Keratinocyte (primary cell): ENCODE measurements around the gene FMO1. TPM values are rescaled to one million over a fixed set of nuclear protein-coding genes. Genes with fewer than 3 reads are reported as not detected.

ENCODE experiments used
- DNase-seq: peaks from one replicate; pipeline ENCODE4 v3.0.0-alpha.2; 2011; ENCODE audit warnings: low read depth, missing footprints, low spot score
- FAIRE-seq: peaks from 2 replicates; lab custom pipeline; 2011; peaks lifted over from hg19 to GRCh38; lab: Jason Lieb, UNC
- H2AFZ ChIP-seq: 2 replicates; pipeline ENCODE4 v1.6.0; 2012; ENCODE audit warnings: low read length, control low read depth, inconsistent platforms; ENCODE audit not compliant: control insufficient read depth
- H3K27ac ChIP-seq: 2 replicates; pipeline ENCODE4 v1.5.1; 2011; ENCODE audit warnings: low read length; ENCODE audit not compliant: control insufficient read depth, insufficient read depth
- H3K27me3 ChIP-seq: 3 replicates; pipeline ENCODE4 v1.6.0; 2011; ENCODE audit warnings: low read length; ENCODE audit not compliant: control insufficient read depth, insufficient read depth; ENCODE audit errors: extremely low read depth
- H3K36me3 ChIP-seq, 2 experiments: 2 replicates in 1 of 2; 3 replicates in 1 of 2; pipeline ENCODE4 v1.5.1; 2011; ENCODE audit warnings: low read length in 2 of 2, mild to moderate bottlenecking in 1 of 2; ENCODE audit not compliant: control insufficient read depth in 2 of 2, insufficient read depth in 2 of 2; ENCODE audit errors: extremely low read depth in 1 of 2
- H3K4me1 ChIP-seq: 3 replicates; pipeline ENCODE4 v1.5.1; 2011; ENCODE audit warnings: low read length; ENCODE audit not compliant: control insufficient read depth, insufficient read depth; ENCODE audit errors: extremely low read depth
- H3K4me2 ChIP-seq: 3 replicates; pipeline ENCODE4 v1.6.0; 2011; ENCODE audit warnings: low read depth, low read length; ENCODE audit not compliant: control insufficient read depth, insufficient read depth; ENCODE audit errors: extremely low read depth
- H3K4me3 ChIP-seq, 3 experiments: fragments of 200-600 bp in 1 of 3; sonication (generic) in 1 of 3; 2 replicates in 2 of 3; 3 replicates in 1 of 3; pipeline ENCODE4 v1.5.1; 2011 to 2016; ENCODE audit warnings: low read length in 3 of 3, mild to moderate bottlenecking in 3 of 3, control low read depth in 2 of 3, inconsistent platforms in 1 of 3, low read depth in 1 of 3, mixed read lengths in 1 of 3, mixed run types in 1 of 3, moderate library complexity in 1 of 3; ENCODE audit not compliant: control insufficient read depth in 2 of 3, insufficient read depth in 2 of 3; ENCODE audit errors: extremely low read depth in 1 of 3
- H3K79me2 ChIP-seq: 2 replicates; pipeline ENCODE4 v1.6.0; 2012; ENCODE audit warnings: low read length; ENCODE audit not compliant: control insufficient read depth, insufficient read depth
- H3K9ac ChIP-seq: 3 replicates; pipeline ENCODE4 v1.6.0; 2011; ENCODE audit warnings: low read length; ENCODE audit not compliant: control insufficient read depth, insufficient read depth; ENCODE audit errors: extremely low read depth
- H3K9me1 ChIP-seq: 3 replicates; pipeline ENCODE4 v1.6.0; 2011; ENCODE audit warnings: low read length; ENCODE audit not compliant: control insufficient read depth, insufficient read depth; ENCODE audit errors: extremely low read depth
- H3K9me3 ChIP-seq: 2 replicates; pipeline ENCODE4 v1.5.1; 2012; ENCODE audit warnings: low read depth, low read length; ENCODE audit not compliant: control insufficient read depth
- H4K20me1 ChIP-seq: 3 replicates; pipeline ENCODE4 v1.6.0; 2011; ENCODE audit warnings: low read length; ENCODE audit not compliant: control insufficient read depth, insufficient read depth; ENCODE audit errors: extremely low read depth
- CTCF ChIP-seq, 3 experiments: IDR thresholded peaks in 1 of 3; conservative IDR thresholded peaks in 1 of 3; optimal IDR thresholded peaks in 1 of 3; 2 replicates in 2 of 3; 3 replicates in 1 of 3; pipeline versions ENCODE3 to v1.5.1; 2011; ENCODE audit warnings: low read length in 3 of 3, mild to moderate bottlenecking in 3 of 3, moderate library complexity in 2 of 3, control low read depth in 1 of 3, inconsistent platforms in 1 of 3; ENCODE audit not compliant: insufficient read depth in 2 of 3; ENCODE audit errors: extremely low read depth in 1 of 3
- EZH2 ChIP-seq: IDR thresholded peaks from one replicate; pipeline ENCODE4 v1.6.1; 2012; ENCODE audit warnings: inconsistent platforms, mild to moderate bottlenecking, low read length, moderate library complexity
- dilution Hi-C: fragments of 300-500 bp; cut with MboI; formaldehyde crosslinking; loops from one replicate; pipeline ENCODE4 v1.7.0; 2020; ENCODE audit warnings: low sequenced_read_pairs; ENCODE audit not compliant: extremely low pct_ligation_motif_present
- polyA plus RNA-seq, 5 experiments: library from polyadenylated mRNA; depleted of rRNA in 3 of 5; stranded (reverse) in 3 of 5; stranded (forward) in 1 of 5; unstranded in 1 of 5; fragments of >200 nt; gene quantifications; 1 replicate in 1 of 5; 2 replicates in 3 of 5; 3 replicates in 1 of 5; pipeline versions ENCODE4 v1.2.1 to v1.2.3, GENCODE V29; 2011 to 2012; ENCODE audit warnings: missing spikeins in 2 of 5, low read depth in 1 of 5, low replicate concordance in 1 of 5

Gene FMO1
- polyA plus RNA-seq, 1 donor (not counting 4 experiments of a cell fraction or from before 2014, with no cell fraction given): 0.07 TPM

- H3K9me3 ChIP-seq: no peaks in the 10 kb centered on the region
- no peaks in the 10 kb centered on the region for H3K79me2 ChIP-seq
- FAIRE-seq (no peak), DNase-seq (no peak)
- no peak overlapping the region for H3K9ac ChIP-seq
- H3K4me1 ChIP-seq: peaks cover 3% of the 10 kb centered on the region
- H3K4me2 ChIP-seq: no peak overlapping the region
- dilution Hi-C loops: no loop called here
- TF ChIP-seq EZH2 (no peak), CTCF (optimal IDR thresholded peaks at IDR 0.05 in 1 of 3, IDR thresholded peaks at IDR 0.05 in 1 of 3, conservative IDR thresholded peaks at IDR 0.05 in 1 of 3; ENCODE audit: extremely low read depth in 1 of 3, insufficient read depth in 2 of 3, low read length in 3 of 3) (no peak)
- H3K36me3 ChIP-seq: no peaks in the 10 kb centered on the region
- H4K20me1 ChIP-seq: no peaks in the 10 kb centered on the region
- H3K27ac ChIP-seq: no peak overlapping the region
- H2AFZ ChIP-seq: no peak overlapping the region
- no peaks in the 10 kb centered on the region for H3K27me3 ChIP-seq
- no peak overlapping the region for H3K4me3 ChIP-seq
- H3K9me1 ChIP-seq: no peaks in the 10 kb centered on the region
Observed at GRCh38 chr1:171212607-171213351, 35.5 kb upstream of the FMO1 start.

GRCh38 chr1:171213559-171214454 lies 34.5 kb upstream of the FMO1 start:
- Histone ChIP-seq H3K4me1 (peaks cover 13% of the 10 kb centered on the region), H3K79me2 (no peaks in the 10 kb centered on the region), H3K36me3 (no peaks in the 10 kb centered on the region), H3K27ac (no peak overlapping the region), H3K9me3 (no peaks in the 10 kb centered on the region), H3K9me1 (no peaks in the 10 kb centered on the region), H4K20me1 (no peaks in the 10 kb centered on the region), H3K9ac (no peak overlapping the region), H3K27me3 (no peaks in the 10 kb centered on the region), H3K4me3 (no peak overlapping the region), H3K4me2 (no peak overlapping the region), H2AFZ (no peak overlapping the region)
- dilution Hi-C loops: no loop called here
- DNase-seq (no peak), FAIRE-seq (no peak)
- TF ChIP-seq EZH2 (no peak), CTCF (optimal IDR thresholded peaks at IDR 0.05 in 1 of 3, IDR thresholded peaks at IDR 0.05 in 1 of 3, conservative IDR thresholded peaks at IDR 0.05 in 1 of 3; ENCODE audit: extremely low read depth in 1 of 3, insufficient read depth in 2 of 3, low read length in 3 of 3) (no peak)
